Thyroid gland (tissue), 4 donors: ENCODE measurements around the gene CNTN1. TPM values are rescaled to one million over a fixed set of nuclear protein-coding genes. Genes with fewer than 3 reads are reported as not detected.
A peak's percentile ranks its signal among the peaks of the same experiment; 100 is the strongest.

ENCODE experiments used
- DNase-seq, 2 donors: peaks; one replicate each; pipeline ENCODE4 v3.0.0-alpha.2; 2019
- H3K27ac ChIP-seq, 3 donors: fragments of 200-600 bp; sonication (generic); 1 replicate in 2 of 3; 2 replicates in 1 of 3; pipeline ENCODE4 v1.5.1; 2016 to 2019; ENCODE audit warnings: mild to moderate bottlenecking in 1 of 3, moderate library complexity in 1 of 3
- H3K27me3 ChIP-seq: fragments of 200-600 bp; sonication (generic); one replicate; pipeline ENCODE4 v1.5.1; 2019
- H3K36me3 ChIP-seq, 2 donors: fragments of 200-600 bp; sonication (generic); one replicate each; pipeline ENCODE4 v1.5.1; 2016 to 2019
- H3K4me1 ChIP-seq, 2 donors: fragments of 200-600 bp; sonication (generic); one replicate each; pipeline ENCODE4 v1.5.1; 2017 to 2019
- H3K4me3 ChIP-seq, 3 donors: fragments of 200-600 bp; sonication (generic); replicated peaks in 1 of 3; 1 replicate in 2 of 3; 2 replicates in 1 of 3; pipeline ENCODE4 v1.5.1; 2016; ENCODE audit warnings: mild to moderate bottlenecking in 1 of 3
- H3K9me3 ChIP-seq: fragments of 200-600 bp; sonication (generic); one replicate; pipeline ENCODE4 v1.5.1; 2017
- POLR2A ChIP-seq, 2 donors: fragments of 450-650 bp; IDR thresholded peaks; one replicate each; pipeline ENCODE4 v1.6.1; 2017; ENCODE audit warnings: antibody characterized with exemption in 2 of 2, mild to moderate bottlenecking in 2 of 2, moderate library complexity in 1 of 2
- WGBS, 2 donors: methylation state at CpG; one replicate each; pipeline ENCODE4 v1.1.5; 2017; 5-methylcytosine and 5-hydroxymethylcytosine counted together
- intact Hi-C: fragments of 100-400 bp; cut with DNase I; formaldehyde crosslinking; loops from one replicate; pipeline ENCODE4 v1.15.1; 2023
- total RNA-seq, 4 donors: library from RNA; depleted of rRNA; stranded (reverse); fragments of >200 nt; gene quantifications; one replicate each; pipeline ENCODE4 v1.2.3, GENCODE V29; 2016
- TF ChIP-seq, protein P1 (sequence below), 6 experiments: fragments of 200-600 bp in 3 of 6; fragments of 450-650 bp in 3 of 6; sonication (generic) in 3 of 6; IDR thresholded peaks; one replicate each; pipeline ENCODE4 v1.5.1; 2016 to 2019; ENCODE audit warnings: antibody characterized with exemption in 6 of 6, mild to moderate bottlenecking in 2 of 6, inconsistent platforms in 1 of 6, moderate library complexity in 1 of 6

Gene CNTN1
- total RNA-seq, 4 donors from 2014 or later = 1.9 to 2.7 (median 2.0) TPM

DNA sequence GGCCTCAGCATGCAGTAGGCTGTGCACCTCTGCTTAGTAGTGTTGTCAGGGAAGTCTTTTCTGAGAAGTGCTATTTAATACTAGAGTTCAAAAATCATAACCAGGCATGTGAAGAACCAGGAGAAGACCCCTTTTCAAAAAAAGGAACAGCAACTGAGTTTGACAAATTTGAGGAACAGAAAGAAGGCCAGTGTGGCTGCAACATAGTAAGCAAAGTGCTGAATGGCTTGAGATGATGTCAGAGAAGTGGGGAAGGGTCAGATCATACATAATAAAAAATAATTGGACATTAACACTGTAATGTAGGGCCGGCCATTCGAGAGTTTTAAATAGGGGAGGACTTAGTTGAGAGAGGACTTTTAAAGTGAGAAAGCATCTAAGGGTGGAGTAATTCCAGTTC is 11.1 kb upstream of the CNTN1 start:
- Histone ChIP-seq H3K4me1 (no peaks in the 10 kb centered on the region), H3K27ac (no peak overlapping the region), H3K36me3 (no peaks in the 10 kb centered on the region), H3K27me3 (no peaks in the 10 kb centered on the region), H3K9me3 (no peaks in the 10 kb centered on the region), H3K4me3 (no peak overlapping the region)
- DNase-seq = no peak
- 84 to 86% methylated on average over 2 of the region's 2 CpGs for WGBS, 2 donors
- no peak for TF ChIP-seq POLR2A (IDR thresholded peaks at IDR 0.05)
- intact Hi-C loops = no loop called here

DNA sequence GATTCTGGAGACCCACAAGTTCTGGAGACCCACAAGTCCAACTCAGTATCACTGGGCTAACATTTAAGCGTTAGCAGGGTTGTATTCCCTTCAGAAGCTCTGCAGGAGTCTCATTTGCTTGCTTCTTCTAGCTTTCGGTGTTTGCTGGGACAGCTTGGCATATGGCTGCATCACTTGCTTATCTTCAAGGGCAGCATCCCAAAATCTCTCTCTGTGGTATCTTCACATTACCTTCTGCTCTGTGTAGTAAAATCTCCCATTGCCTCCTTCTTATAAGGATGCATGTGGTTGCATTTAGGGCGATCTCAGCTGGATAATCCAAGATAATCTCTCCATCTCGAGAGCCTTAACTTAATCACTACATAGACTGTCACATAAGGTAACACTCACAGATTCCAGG is 7.3 kb upstream of the CNTN1 start:
- intact Hi-C loops = no loop called here
- no peaks in the 10 kb centered on the region for H3K27me3 ChIP-seq
- H3K4me1 ChIP-seq = no peaks in the 10 kb centered on the region
- WGBS, 2 donors = 69 to 76% methylated on average over 4 of the region's 4 CpGs
- no peak overlapping the region for H3K4me3 ChIP-seq
- H3K9me3 ChIP-seq = no peaks in the 10 kb centered on the region
- H3K36me3 ChIP-seq = no peaks in the 10 kb centered on the region
- DNase-seq = no peak
- TF ChIP-seq POLR2A (IDR thresholded peaks at IDR 0.05) = no peak
- no peak overlapping the region for H3K27ac ChIP-seq

DNA sequence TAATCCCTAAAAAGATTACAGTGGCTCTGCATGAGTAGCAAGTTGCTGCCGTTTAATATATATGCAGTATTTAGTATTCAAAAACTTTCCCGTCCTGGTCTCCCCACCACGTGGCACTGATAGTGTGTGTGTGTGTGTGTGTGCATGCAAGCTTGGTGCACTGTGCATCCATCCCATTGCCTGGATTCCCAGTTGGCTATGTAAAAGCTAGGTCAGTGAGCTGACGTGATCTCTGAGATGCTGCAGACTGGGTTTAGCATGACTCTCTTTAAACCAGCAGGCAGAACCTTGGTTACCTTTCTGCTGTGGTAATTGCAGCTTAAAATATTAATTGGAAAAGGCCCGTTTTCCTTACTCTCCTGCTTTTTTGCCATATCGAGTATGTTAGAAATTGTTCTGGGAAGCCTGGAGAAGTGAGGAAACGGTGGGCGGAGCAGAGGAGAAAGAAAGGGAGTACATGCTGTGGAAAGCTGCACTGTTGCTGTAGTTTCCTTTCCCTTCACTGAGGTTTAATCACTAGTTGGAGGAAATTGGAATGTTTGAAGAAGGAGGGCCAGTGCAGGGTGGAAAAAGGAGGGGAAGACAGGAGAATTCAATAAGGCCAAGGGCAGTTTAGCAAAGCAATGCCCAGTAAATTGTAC is 4.0 kb upstream of the CNTN1 start:
- Histone ChIP-seq H3K4me3 (no peak overlapping the region), H3K36me3 (no peaks in the 10 kb centered on the region), H3K27me3 (peaks cover 13% of the 10 kb centered on the region), H3K4me1 (peaks cover 10 to 12% of the 10 kb centered on the region in 2 donors), H3K27ac (no peak overlapping the region), H3K9me3 (no peaks in the 10 kb centered on the region)
- no peak for DNase-seq
- WGBS, 2 donors = 69 to 83% methylated on average over 8 of the region's 8 CpGs
- intact Hi-C loops = no loop called here
- no peak for TF ChIP-seq POLR2A (IDR thresholded peaks at IDR 0.05)

DNA sequence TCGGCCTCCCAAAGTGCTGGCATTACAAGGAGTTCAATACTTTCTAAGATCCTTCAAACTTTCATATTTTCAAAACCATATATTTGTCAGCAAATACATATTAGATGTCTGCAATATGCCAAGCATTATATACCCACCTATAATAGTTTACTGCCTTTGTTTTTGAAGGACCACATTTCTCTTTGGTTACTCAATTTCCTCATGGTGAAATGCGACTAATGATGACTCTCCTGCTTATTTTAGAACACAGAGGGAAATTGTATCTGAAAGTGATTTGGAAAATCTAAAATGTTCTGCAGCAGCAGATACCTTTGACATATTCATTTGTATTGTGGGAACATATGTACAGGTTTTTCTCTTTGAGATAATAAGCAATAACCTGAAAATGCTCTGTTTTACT is 2.7 kb upstream of the CNTN1 start:
- DNase-seq = no peak
- intact Hi-C loops = no loop called here
- WGBS, 2 donors = 86 to 91% methylated on average over 2 of the region's 2 CpGs
- peaks cover 13 to 14% of the 10 kb centered on the region in 2 donors for H3K4me1 ChIP-seq
- H3K4me3 ChIP-seq = no peak overlapping the region
- no peak overlapping the region for H3K27ac ChIP-seq
- no peaks in the 10 kb centered on the region for H3K9me3 ChIP-seq
- H3K36me3 ChIP-seq = no peaks in the 10 kb centered on the region
- peaks cover 13% of the 10 kb centered on the region for H3K27me3 ChIP-seq
- no peak for TF ChIP-seq POLR2A (IDR thresholded peaks at IDR 0.05)
- TF ChIP-seq, protein P1, sequence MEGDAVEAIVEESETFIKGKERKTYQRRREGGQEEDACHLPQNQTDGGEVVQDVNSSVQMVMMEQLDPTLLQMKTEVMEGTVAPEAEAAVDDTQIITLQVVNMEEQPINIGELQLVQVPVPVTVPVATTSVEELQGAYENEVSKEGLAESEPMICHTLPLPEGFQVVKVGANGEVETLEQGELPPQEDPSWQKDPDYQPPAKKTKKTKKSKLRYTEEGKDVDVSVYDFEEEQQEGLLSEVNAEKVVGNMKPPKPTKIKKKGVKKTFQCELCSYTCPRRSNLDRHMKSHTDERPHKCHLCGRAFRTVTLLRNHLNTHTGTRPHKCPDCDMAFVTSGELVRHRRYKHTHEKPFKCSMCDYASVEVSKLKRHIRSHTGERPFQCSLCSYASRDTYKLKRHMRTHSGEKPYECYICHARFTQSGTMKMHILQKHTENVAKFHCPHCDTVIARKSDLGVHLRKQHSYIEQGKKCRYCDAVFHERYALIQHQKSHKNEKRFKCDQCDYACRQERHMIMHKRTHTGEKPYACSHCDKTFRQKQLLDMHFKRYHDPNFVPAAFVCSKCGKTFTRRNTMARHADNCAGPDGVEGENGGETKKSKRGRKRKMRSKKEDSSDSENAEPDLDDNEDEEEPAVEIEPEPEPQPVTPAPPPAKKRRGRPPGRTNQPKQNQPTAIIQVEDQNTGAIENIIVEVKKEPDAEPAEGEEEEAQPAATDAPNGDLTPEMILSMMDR (IDR thresholded peaks at IDR 0.05) = no peak

DNA sequence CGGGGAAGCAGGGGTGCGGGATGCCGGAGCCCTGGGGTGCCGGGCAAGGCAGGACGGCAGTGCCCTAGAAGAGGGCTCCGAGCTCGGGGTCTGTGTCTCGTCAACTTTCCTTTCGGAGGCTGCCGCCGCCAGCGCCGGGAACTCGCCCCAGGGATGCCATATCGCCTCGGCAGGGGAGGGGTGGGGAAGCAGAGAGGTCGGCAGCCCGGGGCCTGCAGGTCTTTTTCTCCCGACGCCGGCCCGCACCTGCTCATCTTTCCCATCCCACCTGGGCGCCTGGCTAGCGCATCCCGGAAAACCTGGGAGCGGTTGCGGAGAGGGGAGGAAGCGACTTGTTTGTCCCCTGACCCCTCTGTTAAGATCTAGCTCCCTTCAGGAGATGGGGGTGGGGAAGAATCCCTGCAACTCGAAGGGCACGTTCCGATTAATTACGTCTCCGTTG is 547 bp downstream of the CNTN1 start:
- WGBS, 2 donors = 0 to 4% methylated on average over 10 to 13 of the region's 33 CpGs
- no peak overlapping the region for H3K27ac ChIP-seq

DNA sequence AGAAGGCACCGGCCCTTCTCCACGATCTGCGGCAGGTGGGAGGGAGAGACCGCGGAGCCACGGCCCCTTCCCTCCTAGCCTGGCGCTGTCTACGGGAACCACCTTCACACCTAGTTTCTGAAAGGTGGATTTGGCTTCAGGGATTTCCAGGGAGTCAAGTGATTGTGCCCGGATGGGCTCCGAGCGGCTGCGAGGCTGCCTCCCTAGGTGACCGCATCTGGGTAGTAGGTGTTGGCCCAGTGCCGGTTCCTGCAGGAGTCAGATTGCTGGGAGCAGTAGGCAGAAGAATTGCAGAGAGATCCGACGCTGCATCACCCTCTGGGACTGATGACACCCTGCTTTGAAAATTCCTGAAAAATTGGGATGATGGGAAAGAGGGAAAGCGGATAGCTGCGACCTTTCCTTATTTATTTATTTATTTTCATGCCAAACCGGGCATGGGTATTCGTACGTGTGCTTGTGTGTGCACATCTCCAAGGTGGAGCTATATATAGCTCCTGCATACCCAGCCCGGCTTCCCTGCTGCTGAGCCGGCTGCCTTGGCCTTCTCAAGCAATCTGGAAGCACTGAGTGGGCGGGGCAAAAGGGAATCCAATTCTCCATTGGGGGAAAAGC is 1.1 kb downstream of the CNTN1 start:
- intact Hi-C loops = no loop called here
- peaks cover 13 to 14% of the 10 kb centered on the region in 2 donors for H3K4me1 ChIP-seq
- no peaks in the 10 kb centered on the region for H3K9me3 ChIP-seq
- H3K36me3 ChIP-seq = no peaks in the 10 kb centered on the region
- peak; percentile 17 to 30 for DNase-seq
- no peak overlapping the region for H3K27ac ChIP-seq
- WGBS, 2 donors = 5% methylated on average over 20 to 22 of the region's 24 CpGs
- no peak for TF ChIP-seq POLR2A (IDR thresholded peaks at IDR 0.05)
- TF ChIP-seq, protein P1 (IDR thresholded peaks at IDR 0.05) = no peak
- H3K27me3 ChIP-seq = peaks cover 13% of the 10 kb centered on the region
- peak overlapping the region in 1 of 3 donors; percentile 25 for H3K4me3 ChIP-seq

More for the DNA sequence above, 547 bp downstream of the CNTN1 start:
- intact Hi-C loops = no loop called here
- Histone ChIP-seq H3K27me3 (peaks cover 13% of the 10 kb centered on the region), H3K9me3 (no peaks in the 10 kb centered on the region), H3K36me3 (no peaks in the 10 kb centered on the region), H3K4me1 (peaks cover 13 to 14% of the 10 kb centered on the region in 2 donors), H3K4me3 (peak overlapping the region in 1 of 3 donors; percentile 25)
- TF ChIP-seq POLR2A (IDR thresholded peaks at IDR 0.05) = no peak
- TF ChIP-seq, protein P1 (IDR thresholded peaks at IDR 0.05) = no peak
- DNase-seq = no peak
